Esophagus (tissue), 2 donors: ENCODE measurements around the gene C21orf58. TPM values are rescaled to one million over a fixed set of nuclear protein-coding genes. Genes with fewer than 3 reads are reported as not detected.

ENCODE experiments used
- H3K27ac ChIP-seq, 2 donors: one replicate each; pipeline ENCODE4 v1.5.1; 2013; ENCODE audit warnings: low read depth in 2 of 2, mild to moderate bottlenecking in 2 of 2, inconsistent platforms in 1 of 2, low read length in 1 of 2, moderate library complexity in 1 of 2
- H3K27me3 ChIP-seq, 2 donors: one replicate each; pipeline ENCODE4 v1.6.1; 2013; ENCODE audit warnings: low read length in 2 of 2, control low read depth in 1 of 2, mild to moderate bottlenecking in 1 of 2; ENCODE audit not compliant: insufficient read depth in 2 of 2, control insufficient read depth in 1 of 2
- H3K36me3 ChIP-seq, 2 donors: one replicate each; pipeline ENCODE4 v1.6.1; 2013; ENCODE audit warnings: low read length in 1 of 2; ENCODE audit not compliant: control insufficient read depth in 2 of 2, insufficient read depth in 2 of 2
- H3K4me1 ChIP-seq, 2 donors: one replicate each; pipeline ENCODE4 v1.6.1; 2013; ENCODE audit warnings: low read length in 1 of 2; ENCODE audit not compliant: control insufficient read depth in 2 of 2, insufficient read depth in 2 of 2
- H3K4me3 ChIP-seq, 2 donors: one replicate each; pipeline ENCODE4 v1.5.1; 2013; ENCODE audit warnings: low read length in 2 of 2, mild to moderate bottlenecking in 2 of 2, low read depth in 1 of 2, moderate library complexity in 1 of 2
- H3K9me3 ChIP-seq, 2 donors: one replicate each; pipeline ENCODE4 v1.6.1; 2013; ENCODE audit warnings: mild to moderate bottlenecking in 2 of 2, low read depth in 1 of 2, low read length in 1 of 2, moderate library complexity in 1 of 2; ENCODE audit not compliant: control insufficient read depth in 2 of 2, insufficient read depth in 1 of 2
- WGBS, 2 donors: extraction: QIAGEN DNeasy Blood & Tissue Kit; methylation state at CpG; one replicate each; pipeline ENCODE4 v1.1.7; 2013; 5-methylcytosine and 5-hydroxymethylcytosine counted together
- polyA plus RNA-seq, 2 donors: library from polyadenylated mRNA; stranded (reverse); fragments of 200-250 nt; gene quantifications; one replicate each; pipeline ENCODE4 v1.2.3, GENCODE V29; 2013
- donor health status: healthy with polysubstance abuse.
- donor health status: Bipolar disorder and iron deficiency.

The C21orf58 gene
- polyA plus RNA-seq, 2 donors: 2.5 to 7.1 TPM

DNA sequence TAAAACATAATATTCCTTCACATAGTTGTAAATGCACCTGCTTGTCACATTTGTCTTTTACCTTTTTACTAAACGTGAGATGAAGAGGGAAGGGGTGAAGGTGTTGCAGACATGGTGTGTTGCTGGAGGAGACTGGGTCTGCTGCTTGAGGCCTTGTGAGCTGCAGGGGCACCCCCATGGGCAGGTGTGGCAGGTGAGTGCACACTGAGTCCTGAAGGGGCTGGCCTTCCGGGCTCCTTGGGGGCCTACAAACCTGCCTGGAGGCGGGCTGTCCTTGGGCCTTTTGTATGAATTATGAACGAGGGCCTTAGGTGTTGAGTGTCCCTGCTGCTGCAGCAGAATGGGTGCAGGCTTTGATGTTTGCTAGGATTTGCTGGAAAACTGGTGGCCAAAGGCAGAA lies 4.0 kb upstream of the C21orf58 start:
- H3K36me3 ChIP-seq: peaks cover 0 to 12% of the 10 kb centered on the region in 2 donors

DNA sequence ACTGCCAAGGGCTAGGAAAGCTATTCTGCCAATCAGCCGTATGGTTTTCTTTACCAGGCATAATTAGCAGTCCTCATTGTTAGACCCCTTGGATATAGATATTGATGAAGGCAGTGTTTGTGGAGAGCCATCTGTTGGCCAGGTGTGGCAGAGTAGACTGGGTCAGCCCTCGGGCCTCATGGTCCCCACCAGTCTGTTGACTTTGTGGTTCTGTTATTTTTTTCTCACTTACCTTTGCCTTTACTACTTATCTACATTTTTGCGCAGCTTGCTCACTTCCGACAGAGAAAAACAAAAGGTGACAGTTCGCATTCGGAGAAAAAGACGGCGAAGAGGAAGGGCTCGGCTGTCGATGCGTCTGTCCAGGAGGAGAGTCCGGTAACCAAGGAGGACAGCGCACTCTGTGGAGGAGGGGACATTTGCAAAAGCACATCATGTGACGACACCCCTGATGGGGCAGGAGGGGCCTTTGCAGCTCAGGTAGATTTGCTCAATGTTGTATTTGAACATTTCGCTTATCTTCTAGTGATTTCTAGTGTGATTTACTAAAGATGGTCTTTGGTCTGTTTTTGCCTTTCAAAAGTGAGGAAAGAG lies 2.5 kb upstream of the C21orf58 start:
- whole genome bisulfite sequencing, 2 donors: 89 to 91% methylated on average over 15 of the region's 15 CpGs
- Histone ChIP-seq H3K27me3 (no peaks in the 10 kb centered on the region), H3K4me3 (no peak overlapping the region), H3K9me3 (no peaks in the 10 kb centered on the region), H3K36me3 (peaks cover 0 to 9% of the 10 kb centered on the region in 2 donors), H3K4me1 (peaks cover 4 to 10% of the 10 kb centered on the region in 2 donors), H3K27ac (no peak overlapping the region)

More for the DNA sequence above, 4.0 kb upstream of the C21orf58 start:
- Histone ChIP-seq H3K4me3 (no peak overlapping the region), H3K27me3 (no peaks in the 10 kb centered on the region), H3K27ac (no peak overlapping the region), H3K9me3 (no peaks in the 10 kb centered on the region), H3K4me1 (peaks cover under 1 to 3% of the 10 kb centered on the region in 2 donors)
- 81 to 88% methylated on average over 4 of the region's 4 CpGs for WGBS, 2 donors

GRCh38 chr21:46325073-46325912 lies 1.6 kb upstream of the C21orf58 start:
- Histone ChIP-seq H3K36me3 (peaks cover 0 to 9% of the 10 kb centered on the region in 2 donors), H3K9me3 (no peaks in the 10 kb centered on the region), H3K4me1 (peaks cover 4 to 10% of the 10 kb centered on the region in 2 donors), H3K27ac (peak overlapping the region; percentile 93 to 97), H3K27me3 (no peaks in the 10 kb centered on the region), H3K4me3 (peak overlapping the region; percentile 80 to 87)
- WGBS, 2 donors: 7 to 9% methylated on average over 38 to 43 of the region's 43 CpGs

DNA sequence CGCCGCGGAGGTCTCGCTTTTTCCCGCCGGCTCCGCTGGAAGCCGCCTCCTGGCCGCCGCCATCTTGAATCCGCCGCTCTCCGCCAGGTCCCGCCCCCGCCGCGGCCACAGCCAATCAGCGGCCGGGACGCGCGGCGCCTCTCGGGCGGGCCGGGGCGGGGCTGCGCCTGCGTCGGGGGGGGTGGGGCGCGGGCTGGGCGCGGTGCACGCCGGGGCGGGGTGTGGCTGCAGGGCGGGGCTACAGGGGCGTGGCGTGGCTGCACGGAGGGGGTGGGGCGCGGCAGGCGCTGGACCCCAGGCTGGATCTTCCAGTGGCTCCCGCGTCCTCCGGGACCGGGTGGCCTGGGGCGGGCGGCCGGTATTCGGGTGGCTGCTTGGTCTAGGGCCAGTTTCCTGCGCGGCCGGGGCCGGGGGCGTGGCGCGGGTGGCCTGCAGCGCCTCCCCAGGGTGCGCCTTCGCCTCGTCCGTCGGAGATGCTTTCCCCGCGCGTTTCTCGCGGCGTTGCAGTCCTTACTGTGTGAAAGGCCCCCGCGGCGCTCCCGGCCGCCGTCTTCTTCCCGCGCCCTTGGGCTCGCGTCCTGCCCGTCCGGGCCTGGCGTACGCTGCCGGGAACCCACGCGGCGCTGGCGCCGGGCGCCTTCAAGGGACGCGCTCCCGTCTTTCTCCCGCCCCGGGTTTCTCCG lies 861 bp upstream of the C21orf58 start:
- Histone ChIP-seq H3K27ac (peak overlapping the region; percentile 97 to 99), H3K4me3 (peak overlapping the region; percentile 80 to 87)
- 1% methylated on average over 53 to 98 of the region's 98 CpGs for WGBS, 2 donors

GRCh38 chr21:46323227-46323709 lies 402 bp downstream of the C21orf58 start:
- no peaks in the 10 kb centered on the region for H3K27me3 ChIP-seq
- H3K4me3 ChIP-seq: peak overlapping the region; percentile 69 to 80
- peaks cover 4 to 10% of the 10 kb centered on the region in 2 donors for H3K4me1 ChIP-seq
- H3K9me3 ChIP-seq: no peaks in the 10 kb centered on the region
- 1% methylated on average over 34 of the region's 34 CpGs for WGBS, 2 donors
- H3K36me3 ChIP-seq: no peaks in the 10 kb centered on the region
- peak overlapping the region; percentile 43 to 54 for H3K27ac ChIP-seq

More for the DNA sequence above, 861 bp upstream of the C21orf58 start:
- Histone ChIP-seq H3K36me3 (peaks cover 0 to 7% of the 10 kb centered on the region in 2 donors), H3K4me1 (peaks cover 4 to 10% of the 10 kb centered on the region in 2 donors), H3K27me3 (no peaks in the 10 kb centered on the region), H3K9me3 (no peaks in the 10 kb centered on the region)

DNA sequence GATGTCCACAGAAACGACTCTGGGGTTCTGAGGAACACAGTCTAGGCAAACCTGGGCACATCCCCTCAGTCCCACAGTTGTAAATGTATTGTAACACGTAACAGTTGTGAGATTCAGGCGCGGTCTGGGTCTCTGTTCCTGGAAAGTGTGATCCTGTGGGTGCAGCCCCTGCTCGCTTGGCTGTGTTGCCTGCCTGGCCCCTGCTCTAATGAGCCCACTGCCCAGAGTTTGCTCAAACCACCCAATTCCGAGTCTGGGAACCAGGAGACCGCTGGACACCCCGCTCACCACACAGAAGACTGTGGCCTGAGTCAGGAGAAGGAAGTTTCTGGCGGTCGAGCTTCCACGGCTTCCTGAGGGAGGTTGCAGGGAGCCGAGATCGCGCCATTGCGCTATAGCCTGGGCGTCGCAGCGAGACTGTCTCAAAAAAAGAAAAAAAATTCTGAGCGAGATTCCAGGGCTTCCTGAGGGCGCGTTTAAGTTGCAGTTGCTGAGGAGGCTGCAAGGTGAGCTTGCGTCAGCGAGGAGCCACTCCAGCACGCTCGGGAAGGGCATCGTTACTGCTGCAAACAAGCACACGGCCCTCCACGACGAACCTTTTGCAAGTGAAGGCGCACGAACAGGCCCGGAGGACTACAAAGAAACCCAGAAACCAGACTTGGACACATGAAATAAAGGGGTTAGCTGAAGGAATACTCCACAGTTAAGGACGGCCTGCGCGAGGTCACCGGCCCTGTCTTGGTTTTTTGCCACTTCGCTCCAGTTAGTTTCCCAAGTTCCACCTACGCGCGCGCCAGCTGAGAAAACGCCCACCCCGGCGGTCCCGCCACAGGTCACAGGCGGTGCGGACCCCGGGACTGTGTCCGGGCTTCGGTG lies 1.1 kb downstream of the C21orf58 start:
- 5% methylated on average over 50 of the region's 50 CpGs for WGBS, 2 donors
- no peaks in the 10 kb centered on the region for H3K9me3 ChIP-seq
- H3K27ac ChIP-seq: peak overlapping the region; percentile 44 to 54

DNA sequence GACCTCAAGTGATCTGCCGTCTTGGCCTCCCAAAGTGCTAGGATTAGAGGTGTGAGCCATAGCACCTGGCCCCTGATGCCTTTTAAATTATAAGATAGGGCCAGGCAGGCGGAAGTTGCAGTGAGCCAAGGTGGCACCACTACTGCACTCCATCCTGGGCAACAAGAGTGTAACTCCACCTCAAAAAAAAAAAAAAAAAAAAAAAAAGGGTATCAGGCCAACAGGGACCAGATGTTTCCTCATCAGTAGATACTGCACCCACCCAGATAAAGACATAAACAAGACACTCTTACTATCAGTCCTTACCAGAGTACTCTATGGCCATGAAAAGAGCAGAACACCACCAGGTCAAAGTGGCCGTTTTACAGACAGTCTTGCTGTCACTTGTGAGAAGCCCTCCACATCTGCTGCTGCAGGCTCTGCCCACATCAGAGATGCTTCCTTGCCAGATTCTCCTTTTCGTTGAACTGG lies 3.3 kb downstream of the C21orf58 start:
- H3K4me3 ChIP-seq: no peak overlapping the region
- H3K9me3 ChIP-seq: no peaks in the 10 kb centered on the region
- H3K27me3 ChIP-seq: no peaks in the 10 kb centered on the region
- peaks cover 4 to 8% of the 10 kb centered on the region in 2 donors for H3K4me1 ChIP-seq
- peaks cover 0 to 3% of the 10 kb centered on the region in 2 donors for H3K36me3 ChIP-seq
- 63 to 68% methylated on average over 4 of the region's 4 CpGs for WGBS, 2 donors
- no peak overlapping the region for H3K27ac ChIP-seq

More for the DNA sequence above, 1.1 kb downstream of the C21orf58 start:
- Histone ChIP-seq H3K4me1 (peaks cover 4 to 10% of the 10 kb centered on the region in 2 donors), H3K4me3 (peak overlapping the region; percentile 69 to 80), H3K36me3 (no peaks in the 10 kb centered on the region), H3K27me3 (no peaks in the 10 kb centered on the region)

DNA sequence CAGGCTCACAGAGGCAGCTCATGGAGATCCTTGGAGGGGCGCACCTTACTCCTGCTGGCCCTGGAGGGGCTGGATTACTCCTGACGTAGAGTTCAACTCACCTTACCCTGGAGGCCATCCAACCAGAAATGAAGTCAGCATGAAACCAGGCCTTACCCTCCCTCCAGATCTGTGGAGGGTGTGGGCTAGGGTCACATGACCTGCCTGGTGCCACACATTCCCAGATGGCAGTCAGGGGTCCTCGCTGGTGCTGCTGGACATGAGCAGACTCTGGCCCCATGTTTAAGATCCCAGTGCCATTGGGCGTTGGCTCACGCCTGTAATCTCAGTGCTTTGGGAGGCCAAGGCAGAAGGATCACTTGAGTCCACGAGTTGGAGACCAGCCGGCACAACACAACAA lies 4.5 kb downstream of the C21orf58 start:
- Histone ChIP-seq H3K4me3 (no peak overlapping the region), H3K36me3 (peaks cover 0 to 3% of the 10 kb centered on the region in 2 donors), H3K27me3 (no peaks in the 10 kb centered on the region), H3K9me3 (no peaks in the 10 kb centered on the region), H3K4me1 (peaks cover 4 to 8% of the 10 kb centered on the region in 2 donors), H3K27ac (no peak overlapping the region)
- WGBS, 2 donors: 93 to 94% methylated on average over 7 of the region's 7 CpGs
